ENCODE results near the gene ARF3. TPM values are rescaled to one million over a fixed set of nuclear protein-coding genes. Genes with fewer than 3 reads are reported as not detected.
A peak's percentile ranks its signal among the peaks of the same experiment; 100 is the strongest.

ARF3 gene
- total RNA-seq, 1 donor from 2014 or later, result 113 TPM

- ATAC-seq (ENCODE audit: low read depth), result peak; percentile 90
- Mint-ChIP-seq H3K4me3 (no peak overlapping the region), H3K4me1 (peaks cover 36% of the 10 kb centered on the region), H3K36me3 (ENCODE audit: low read depth) (peaks cover 64% of the 10 kb centered on the region), H3K27ac (peak overlapping the region; percentile 77), H3K27me3 (no peaks in the 10 kb centered on the region), H3K9me3 (no peaks in the 10 kb centered on the region)
- CTCF ChIA-PET, result interaction anchor here (0.9 to 4.6 kb wide), 5 partner anchors 9 to 86 kb away, joined by 3 to 34 read pairs (median 6); partner anchors contain the start of genes DDX23, FKBP11 and WNT1
- intact Hi-C loops (cut with micrococcal nuclease), result loop anchor here (2.0 kb wide), 1 partner anchor 18 kb away; the partner anchor contains the start of gene ARF3
- POLR2A ChIA-PET, result interaction anchor here (0.6 to 1.8 kb wide), 4 partner anchors 9 to 87 kb away, joined by 3 to 7 read pairs (median 4); partner anchors contain the start of genes ARF3 and DDX23
- peak; percentile 20 for DNase-seq
- TF ChIP-seq, protein P1, sequence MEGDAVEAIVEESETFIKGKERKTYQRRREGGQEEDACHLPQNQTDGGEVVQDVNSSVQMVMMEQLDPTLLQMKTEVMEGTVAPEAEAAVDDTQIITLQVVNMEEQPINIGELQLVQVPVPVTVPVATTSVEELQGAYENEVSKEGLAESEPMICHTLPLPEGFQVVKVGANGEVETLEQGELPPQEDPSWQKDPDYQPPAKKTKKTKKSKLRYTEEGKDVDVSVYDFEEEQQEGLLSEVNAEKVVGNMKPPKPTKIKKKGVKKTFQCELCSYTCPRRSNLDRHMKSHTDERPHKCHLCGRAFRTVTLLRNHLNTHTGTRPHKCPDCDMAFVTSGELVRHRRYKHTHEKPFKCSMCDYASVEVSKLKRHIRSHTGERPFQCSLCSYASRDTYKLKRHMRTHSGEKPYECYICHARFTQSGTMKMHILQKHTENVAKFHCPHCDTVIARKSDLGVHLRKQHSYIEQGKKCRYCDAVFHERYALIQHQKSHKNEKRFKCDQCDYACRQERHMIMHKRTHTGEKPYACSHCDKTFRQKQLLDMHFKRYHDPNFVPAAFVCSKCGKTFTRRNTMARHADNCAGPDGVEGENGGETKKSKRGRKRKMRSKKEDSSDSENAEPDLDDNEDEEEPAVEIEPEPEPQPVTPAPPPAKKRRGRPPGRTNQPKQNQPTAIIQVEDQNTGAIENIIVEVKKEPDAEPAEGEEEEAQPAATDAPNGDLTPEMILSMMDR (IDR thresholded peaks at IDR 0.05), result no peak
Observed at GRCh38 chr12:48938805-48939204, 18.5 kb downstream of the ARF3 start.

DNA sequence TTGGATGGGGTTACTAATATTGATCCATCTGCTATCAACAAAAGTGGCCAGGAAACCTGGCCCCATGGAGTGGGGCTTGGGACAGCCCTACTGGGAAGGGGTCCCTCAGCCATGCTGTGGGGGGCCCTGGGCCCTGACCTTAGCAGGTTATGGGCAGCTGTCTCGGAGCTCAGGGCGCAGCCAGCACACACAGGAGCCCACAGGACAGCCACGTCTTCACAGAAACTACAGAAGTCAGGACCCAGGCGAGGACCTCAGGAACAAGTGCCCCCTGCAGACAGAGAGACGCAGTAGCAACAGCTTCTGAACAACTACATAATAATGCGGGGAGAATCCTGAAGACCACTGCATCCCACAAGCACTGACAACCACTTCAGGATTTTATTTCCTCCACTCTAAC is 20.1 kb downstream of the ARF3 start:
- peaks cover 36% of the 10 kb centered on the region for H3K4me1 Mint-ChIP-seq
- no peak overlapping the region for H3K27ac Mint-ChIP-seq
- CTCF ChIA-PET, result interaction anchor here (0.6 to 4.6 kb wide), 4 partner anchors 10 to 85 kb away, joined by 3 to 34 read pairs (median 7); partner anchors contain the start of genes DDX23 and FKBP11
- no peak for ATAC-seq (ENCODE audit: low read depth)
- H3K9me3 Mint-ChIP-seq, result no peaks in the 10 kb centered on the region
- DNase-seq, result no peak
- POLR2A ChIA-PET, result no interaction called here
- H3K36me3 Mint-ChIP-seq (ENCODE audit: low read depth), result peaks cover 71% of the 10 kb centered on the region
- no peak overlapping the region for H3K4me3 Mint-ChIP-seq
- no peaks in the 10 kb centered on the region for H3K27me3 Mint-ChIP-seq
- TF ChIP-seq, protein P1 (IDR thresholded peaks at IDR 0.05), result no peak
- intact Hi-C loops (cut with micrococcal nuclease), result no loop called here

DNA sequence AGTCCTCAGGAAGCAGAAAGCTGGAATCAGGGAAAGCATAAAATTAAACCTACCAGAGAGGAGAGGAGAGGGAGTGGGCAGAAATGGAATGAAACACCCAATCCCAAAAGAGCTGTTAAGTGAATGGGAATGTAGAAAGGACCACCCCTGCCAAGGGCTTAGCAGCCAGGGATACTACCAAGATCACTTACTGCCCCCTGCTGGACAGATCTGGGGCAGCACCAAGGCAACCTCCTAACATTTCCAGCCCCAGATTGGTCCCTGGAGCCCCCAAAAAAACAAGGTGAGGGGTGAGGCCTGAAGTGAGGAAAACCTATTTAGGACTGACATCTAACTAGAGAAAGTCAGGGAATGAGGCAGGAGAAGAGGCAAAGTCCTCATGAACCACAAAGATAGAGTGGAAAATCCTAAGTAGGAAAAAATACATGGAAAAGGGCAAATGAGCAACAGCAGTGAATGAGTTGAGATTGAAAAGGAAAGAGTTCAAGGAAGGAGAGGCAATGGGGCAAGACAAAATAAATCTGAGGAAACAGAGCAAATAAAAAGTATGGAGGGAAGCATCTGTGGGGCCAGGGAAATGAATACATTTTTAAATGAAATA is 20.8 kb downstream of the ARF3 start:
- Mint-ChIP-seq H3K27me3 (no peaks in the 10 kb centered on the region), H3K9me3 (no peaks in the 10 kb centered on the region), H3K36me3 (ENCODE audit: low read depth) (peaks cover 71% of the 10 kb centered on the region), H3K4me1 (peaks cover 36% of the 10 kb centered on the region), H3K27ac (no peak overlapping the region), H3K4me3 (no peak overlapping the region)
- ATAC-seq (ENCODE audit: low read depth) (peak; percentile 74), DNase-seq (peak; percentile 68)
- ChIA-PET POLR2A (interaction anchor here (0.6 to 1.3 kb wide), 3 partner anchors 11 to 1825 kb away, joined by 3 to 6 read pairs (median 5); partner anchors contain the start of gene FKBP11), CTCF (interaction anchor here (0.8 to 4.6 kb wide), 7 partner anchors 9 to 84 kb away, joined by 3 to 34 read pairs (median 4); partner anchors contain the start of genes ARF3, DDX23 and FKBP11)
- TF ChIP-seq, protein P1 (IDR thresholded peaks at IDR 0.05), result peak; percentile 26
- intact Hi-C loops (cut with micrococcal nuclease), result loop anchor here (1.0 kb wide), 3 partner anchors 12 to 83 kb away; a partner anchor contains a TSS

- Mint-ChIP-seq H3K27me3 (no peaks in the 10 kb centered on the region), H3K4me1 (peaks cover 25% of the 10 kb centered on the region), H3K36me3 (ENCODE audit: low read depth) (peaks cover 70% of the 10 kb centered on the region), H3K4me3 (no peak overlapping the region), H3K9me3 (no peaks in the 10 kb centered on the region), H3K27ac (no peak overlapping the region)
- ATAC-seq (ENCODE audit: low read depth) (no peak), DNase-seq (no peak)
- intact Hi-C loops (cut with micrococcal nuclease), result no loop called here
- POLR2A ChIA-PET, result interaction anchor here (0.6 kb wide), 1 partner anchor 10 kb away, joined by 3 read pairs; no protein-coding TSS in a partner anchor
- CTCF ChIA-PET, result interaction anchor here (0.6 to 2.3 kb wide), 8 partner anchors 10 to 81 kb away, joined by 3 to 11 read pairs (median 4); partner anchors contain the start of genes ARF3 and FKBP11
- TF ChIP-seq, protein P1 (IDR thresholded peaks at IDR 0.05), result no peak
Observed at GRCh38 chr12:48934312-48934706, 23.0 kb downstream of the ARF3 start.

All from activated B cell treated with CpG ODN at 0.5 μM for 24 hours (primary cell).